Esophagus mucosa (tissue), 1 donor: ENCODE results near the gene AEBP1. TPM values are rescaled to one million over a fixed set of nuclear protein-coding genes. Genes with fewer than 3 reads are reported as not detected.

Experiments used
- ATAC-seq: fragments of 200-7000 bp; cut with Tn5 transposase; one replicate; pipeline ENCODE4 v1.9.1; 2020
- total RNA-seq: library from RNA; stranded (reverse); gene quantifications from one replicate; pipeline ENCODE4 v1.2.4, GENCODE V29; 2023
- donor health status: DM: yes; HTN: yes; CAD: no.

AEBP1 gene
- 6.7 TPM for total RNA-seq

DNA sequence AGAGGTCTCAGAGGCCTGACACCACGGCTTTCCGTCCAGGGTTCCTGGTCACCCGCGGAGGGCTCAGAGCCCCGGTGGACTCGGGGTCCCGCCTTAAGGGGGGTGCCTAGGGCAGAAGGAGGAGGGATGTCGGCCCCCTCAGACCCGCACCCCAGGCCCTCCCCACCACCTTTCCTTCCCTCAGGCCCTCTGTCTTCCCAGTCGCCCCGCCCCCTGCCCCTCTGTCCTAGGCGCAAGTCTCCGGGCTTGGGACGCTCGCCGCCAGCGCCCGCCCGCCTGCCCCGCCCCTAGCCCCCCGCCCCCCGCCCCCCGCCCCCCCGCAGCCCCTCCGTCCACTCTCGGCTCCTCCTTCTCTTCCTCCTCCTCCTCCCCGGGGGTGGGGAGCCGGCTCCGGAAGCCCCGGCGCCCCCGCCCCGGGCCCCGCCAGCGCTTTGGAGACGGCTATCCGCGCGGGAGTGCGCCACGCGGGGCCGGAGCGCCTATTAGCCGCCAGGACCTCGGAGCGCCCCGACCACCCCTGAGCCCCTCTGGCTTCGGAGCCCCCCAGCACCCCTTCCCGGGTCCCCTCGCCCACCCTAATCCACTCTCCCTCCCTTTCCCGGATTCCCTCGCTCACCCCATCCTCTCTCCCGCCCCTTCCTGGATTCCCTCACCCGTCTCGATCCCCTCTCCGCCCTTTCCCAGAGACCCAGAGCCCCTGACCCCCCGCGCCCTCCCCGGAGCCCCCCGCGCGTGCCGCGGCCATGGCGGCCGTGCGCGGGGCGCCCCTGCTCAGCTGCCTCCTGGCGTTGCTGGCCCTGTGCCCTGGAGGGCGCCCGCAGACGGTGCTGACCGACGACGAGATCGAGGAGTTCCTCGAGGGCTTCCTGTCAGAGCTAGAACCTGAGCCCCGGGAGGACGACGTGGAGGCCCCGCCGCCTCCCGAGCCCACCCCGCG lies at the start of gene AEBP1:
Gene AEBP1 (plus strand): TSS at position 423 of the 937 bp plus-strand sequence. CDS start 321 bp downstream, at position 744.
- ATAC-seq: no peak

DNA sequence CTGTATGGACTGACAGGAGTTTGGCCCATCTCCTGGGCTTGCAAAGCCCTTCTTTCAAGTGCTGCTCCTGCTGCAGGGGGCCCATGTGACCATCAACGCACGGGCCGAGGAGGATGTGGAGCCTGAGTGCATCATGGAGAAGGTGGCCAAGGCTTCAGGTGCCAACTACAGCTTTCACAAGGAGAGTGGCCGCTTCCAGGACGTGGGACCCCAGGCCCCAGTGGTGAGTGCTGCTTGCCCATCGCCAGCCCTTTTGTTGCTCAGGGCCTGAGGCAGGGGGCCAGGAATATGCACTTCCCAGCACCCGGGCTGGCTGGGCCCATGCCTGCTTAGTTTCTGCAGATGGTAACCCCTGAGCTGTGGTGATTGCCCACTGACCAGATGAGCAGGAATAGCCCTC lies 47.5 kb upstream of the AEBP1 start:
- ATAC-seq: no peak

DNA sequence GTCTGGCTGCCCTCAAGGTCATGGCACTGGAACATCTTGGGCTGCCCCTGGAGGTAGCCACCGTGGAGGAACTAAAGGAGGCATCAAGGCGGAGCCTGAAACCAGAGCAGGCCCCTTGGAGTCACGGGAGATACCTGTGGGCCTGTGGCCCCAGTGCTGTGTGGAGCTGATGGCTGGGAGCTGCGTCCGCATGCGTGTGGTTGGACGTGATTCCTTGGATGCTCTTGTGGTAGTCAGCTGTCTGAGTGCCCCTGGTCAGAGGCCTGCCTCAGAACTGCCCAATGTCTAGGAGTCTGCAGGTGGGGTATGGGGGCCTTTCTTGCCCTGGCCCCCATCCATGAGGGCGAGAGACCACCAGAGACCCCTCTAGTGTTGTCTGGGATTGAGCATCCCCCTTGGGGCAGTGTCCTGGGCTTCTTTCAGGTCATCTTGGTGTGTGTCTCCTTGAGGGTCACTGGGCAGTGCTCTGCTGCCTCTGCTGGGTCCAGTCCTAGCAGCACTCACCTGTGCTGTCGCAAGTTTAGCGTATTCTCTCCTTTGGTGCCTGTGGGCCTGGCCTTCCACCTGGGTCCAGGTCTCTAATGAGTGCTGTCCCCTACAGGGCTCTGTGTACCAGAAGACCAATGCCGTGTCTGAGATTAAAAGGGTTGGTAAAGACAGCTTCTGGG lies 46.8 kb upstream of the AEBP1 start:
- no peak for ATAC-seq

DNA sequence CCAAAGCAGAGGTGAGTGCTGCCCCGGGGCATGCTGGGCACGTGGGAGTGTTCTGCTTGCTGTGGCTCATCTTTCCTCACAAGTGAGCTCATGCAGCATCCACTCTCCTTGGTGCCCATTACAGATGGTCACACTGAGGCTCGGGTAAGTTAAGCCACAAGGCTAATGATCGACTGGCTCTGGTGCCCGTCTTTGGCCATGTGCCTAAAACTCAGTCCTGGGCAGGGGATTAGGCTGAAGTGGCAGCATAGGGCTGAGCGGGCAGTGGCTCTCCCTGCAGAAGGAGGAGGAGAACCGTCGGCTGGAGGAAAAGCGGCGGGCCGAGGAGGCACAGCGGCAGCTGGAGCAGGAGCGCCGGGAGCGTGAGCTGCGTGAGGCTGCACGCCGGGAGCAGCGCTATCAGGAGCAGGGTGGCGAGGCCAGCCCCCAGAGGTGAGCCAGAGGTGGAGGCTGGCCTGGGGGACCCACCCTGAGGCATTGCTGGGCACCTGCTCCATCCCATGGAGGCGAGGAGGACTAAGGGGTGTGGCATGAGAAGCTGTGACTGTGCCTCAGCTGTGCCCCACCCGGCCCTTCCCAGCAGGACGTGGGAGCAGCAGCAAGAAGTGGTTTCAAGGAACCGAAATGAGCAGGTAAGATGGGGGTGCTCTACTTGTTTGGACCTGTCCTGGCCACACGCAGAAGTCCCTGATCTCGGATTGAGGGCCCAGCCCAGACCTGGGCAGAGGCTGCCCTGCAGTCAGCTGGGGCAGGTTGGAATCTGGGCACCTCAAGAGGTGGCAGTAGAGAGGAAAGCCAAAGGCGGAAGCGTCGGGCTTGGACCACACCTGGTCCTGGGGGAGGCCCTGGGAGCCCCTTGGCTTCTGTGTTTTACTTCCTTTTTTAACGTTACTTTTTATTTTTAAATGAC lies 46.0 kb upstream of the AEBP1 start:
- peak; percentile 90 for ATAC-seq

DNA sequence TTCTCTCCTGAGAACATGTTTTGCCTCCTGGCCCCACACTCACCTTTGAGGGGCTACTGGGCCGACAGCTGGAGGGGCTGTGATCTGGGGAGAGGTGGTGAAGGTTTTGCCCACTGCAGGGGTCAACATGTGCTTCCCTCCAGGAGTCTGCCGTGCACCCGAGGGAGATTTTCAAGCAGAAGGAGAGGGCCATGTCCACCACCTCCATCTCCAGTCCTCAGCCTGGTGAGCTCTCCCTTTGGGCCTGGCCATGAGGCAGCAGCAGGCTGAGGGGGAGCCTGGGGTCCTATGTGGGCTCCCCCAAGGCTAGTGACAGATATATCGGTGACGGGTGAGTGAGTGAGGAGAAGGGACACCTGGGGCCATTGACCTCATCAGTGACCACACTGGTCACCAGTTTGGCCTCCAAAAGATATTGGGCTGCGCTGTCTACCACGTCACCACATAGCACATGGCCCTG lies 45.4 kb upstream of the AEBP1 start:
- ATAC-seq: no peak

DNA sequence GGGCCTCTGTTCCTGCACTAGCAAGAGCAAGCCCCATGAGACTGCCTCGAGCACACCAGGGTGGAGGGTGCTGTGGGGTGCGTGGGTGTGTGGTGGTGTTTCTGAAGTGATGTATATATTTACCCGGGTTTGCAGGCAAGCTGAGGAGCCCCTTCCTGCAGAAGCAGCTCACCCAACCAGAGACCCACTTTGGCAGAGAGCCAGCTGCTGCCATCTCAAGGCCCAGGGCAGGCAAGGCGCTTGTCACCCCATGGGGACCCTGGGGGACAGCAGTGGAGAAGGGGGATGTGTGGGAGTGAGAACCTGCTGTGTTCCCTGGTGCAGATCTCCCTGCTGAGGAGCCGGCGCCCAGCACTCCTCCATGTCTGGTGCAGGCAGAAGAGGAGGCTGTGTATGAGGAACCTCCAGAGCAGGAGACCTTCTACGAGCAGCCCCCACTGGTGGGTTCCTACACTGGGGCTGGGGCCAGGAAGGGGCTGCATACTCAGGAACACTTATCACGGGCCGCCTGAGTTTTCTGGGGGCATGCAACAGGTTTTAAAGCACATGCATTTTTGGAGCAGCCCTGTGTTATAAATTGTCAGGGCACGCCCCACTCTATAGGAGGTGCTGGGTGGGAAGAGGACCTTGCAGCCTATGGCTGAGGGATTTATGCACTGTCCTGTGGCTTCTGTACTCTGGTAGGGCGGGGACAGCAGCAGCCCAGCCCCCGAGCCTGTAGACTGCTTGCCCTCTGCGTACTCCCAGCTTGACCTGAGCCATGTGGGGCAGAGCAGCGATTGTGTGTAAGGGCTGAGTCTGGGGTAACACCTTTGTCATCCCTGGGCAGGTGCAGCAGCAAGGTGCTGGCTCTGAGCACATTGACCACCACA lies 44.7 kb upstream of the AEBP1 start:
- peak; percentile 3 for ATAC-seq

DNA sequence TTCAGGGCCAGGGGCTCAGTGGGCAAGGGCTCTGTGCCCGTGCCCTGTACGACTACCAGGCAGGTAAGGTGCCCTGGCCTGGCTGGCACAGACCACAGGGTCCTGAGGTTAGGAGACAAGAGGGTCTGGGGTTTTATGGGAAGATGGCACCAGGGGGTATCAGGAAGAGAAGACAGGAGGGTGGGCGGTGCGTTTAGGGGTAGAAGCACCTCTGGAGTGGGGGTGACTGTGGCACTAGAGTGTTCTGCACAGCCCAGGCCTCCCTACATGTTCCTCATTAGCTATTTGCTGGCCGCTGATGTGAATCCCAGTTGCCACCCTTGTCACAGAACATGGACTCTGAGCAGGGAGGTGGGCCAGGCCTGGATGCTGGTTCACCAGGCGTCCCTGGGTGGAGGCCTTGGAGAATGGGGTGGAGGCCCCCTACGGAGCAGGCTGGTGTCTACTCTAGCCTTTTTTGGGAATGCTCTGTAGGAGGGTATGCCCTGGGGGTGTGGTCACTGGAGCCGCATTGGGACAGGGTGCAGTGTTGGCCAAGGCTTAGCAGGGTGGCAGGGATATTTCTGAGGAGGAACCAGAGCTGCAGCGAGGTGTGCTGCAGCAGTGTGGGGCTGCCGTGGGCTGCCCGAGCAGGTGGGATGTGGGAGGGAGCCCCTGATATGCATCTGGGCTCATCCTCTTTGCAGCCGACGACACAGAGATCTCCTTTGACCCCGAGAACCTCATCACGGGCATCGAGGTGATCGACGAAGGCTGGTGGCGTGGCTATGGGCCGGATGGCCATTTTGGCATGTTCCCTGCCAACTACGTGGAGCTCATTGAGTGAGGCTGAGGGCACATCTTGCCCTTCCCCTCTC lies 43.8 kb upstream of the AEBP1 start:
- ATAC-seq: no peak

DNA sequence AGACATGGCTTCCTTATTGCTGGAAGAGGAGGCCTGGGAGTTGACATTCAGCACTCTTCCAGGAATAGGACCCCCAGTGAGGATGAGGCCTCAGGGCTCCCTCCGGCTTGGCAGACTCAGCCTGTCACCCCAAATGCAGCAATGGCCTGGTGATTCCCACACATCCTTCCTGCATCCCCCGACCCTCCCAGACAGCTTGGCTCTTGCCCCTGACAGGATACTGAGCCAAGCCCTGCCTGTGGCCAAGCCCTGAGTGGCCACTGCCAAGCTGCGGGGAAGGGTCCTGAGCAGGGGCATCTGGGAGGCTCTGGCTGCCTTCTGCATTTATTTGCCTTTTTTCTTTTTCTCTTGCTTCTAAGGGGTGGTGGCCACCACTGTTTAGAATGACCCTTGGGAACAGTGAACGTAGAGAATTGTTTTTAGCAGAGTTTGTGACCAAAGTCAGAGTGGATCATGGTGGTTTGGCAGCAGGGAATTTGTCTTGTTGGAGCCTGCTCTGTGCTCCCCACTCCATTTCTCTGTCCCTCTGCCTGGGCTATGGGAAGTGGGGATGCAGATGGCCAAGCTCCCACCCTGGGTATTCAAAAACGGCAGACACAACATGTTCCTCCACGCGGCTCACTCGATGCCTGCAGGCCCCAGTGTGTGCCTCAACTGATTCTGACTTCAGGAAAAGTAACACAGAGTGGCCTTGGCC lies 43.0 kb upstream of the AEBP1 start:
- ATAC-seq: no peak

DNA sequence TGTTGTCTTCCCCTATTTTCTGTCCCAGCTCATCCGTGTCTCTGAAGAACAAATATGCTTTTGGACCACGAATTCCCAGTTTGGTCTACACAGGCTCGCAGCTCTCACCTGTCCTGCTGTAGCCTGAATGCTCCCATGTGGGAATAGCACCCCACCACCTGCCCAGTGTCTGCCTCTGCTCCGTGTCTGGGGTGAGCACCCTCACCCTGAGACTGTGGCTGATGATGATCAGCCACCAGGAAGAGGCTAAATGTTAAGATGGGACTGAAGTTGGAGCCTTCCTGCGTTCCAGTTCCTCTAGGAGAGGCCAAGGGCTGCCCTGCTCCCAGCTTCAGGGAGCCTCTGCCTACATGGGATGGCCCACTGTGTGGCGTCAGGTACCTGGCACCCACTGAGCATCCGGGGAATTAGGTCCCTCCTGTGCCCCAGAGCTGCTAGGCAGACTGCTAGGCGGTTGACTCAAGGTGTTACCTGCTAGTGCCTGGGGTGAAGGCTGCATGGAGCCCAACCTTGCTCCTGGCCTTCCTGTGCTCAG lies 42.4 kb upstream of the AEBP1 start:
- no peak for ATAC-seq

DNA sequence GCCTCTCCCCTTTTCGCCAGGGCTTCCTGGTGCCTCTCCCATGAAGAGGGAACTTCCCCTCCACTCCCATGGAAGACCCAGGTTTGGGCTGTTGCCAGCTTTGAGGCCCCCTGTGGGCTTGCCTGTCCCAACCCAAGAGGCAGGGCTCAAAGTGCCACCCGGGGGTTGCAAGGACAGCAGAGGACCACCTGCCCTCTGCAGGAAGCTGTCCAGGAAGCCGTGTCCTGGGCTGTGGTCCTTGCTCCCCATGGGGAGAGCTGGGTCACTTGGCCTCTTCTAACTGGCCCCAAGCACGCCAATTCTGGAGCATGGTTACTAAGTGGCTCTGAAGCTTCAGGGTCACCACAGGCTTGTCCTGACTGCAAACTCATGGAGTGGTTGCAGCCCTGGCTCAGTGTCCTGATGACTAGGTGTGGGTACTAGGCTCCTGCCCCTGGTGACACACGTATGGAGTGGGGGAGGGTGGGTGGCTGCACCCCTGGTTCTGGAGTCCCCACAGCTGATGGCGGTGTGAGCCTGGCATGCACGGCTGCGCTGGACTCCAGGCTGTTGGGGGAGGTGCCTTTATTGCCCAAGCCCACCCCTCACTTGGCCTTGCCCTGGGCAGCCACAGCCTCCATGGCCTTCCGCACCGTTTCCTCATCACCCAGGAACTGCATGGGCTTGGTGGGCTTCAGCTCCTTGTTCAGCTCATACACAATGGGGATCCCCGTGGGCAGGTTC lies 41.8 kb upstream of the AEBP1 start:
- no peak for ATAC-seq

DNA sequence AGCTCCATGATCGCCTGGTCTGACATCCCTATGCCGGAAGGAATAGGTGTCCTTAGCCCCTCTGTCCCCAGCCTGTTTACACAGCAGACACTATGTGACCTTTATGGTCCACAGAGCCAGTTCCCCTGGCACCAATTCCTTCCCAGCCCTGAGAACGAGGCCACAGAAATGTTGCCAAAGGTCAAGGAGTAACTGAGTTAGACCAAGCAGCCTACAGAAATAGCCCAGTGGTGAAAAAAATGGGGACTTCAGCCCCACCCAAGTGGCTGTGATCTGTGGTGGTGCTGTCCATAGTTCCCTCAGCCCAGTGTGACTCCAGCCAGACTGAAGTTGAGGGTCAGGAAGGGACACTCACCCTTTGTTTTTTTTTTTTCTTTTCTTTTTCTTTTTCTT lies 41.2 kb upstream of the AEBP1 start:
- ATAC-seq: no peak

DNA sequence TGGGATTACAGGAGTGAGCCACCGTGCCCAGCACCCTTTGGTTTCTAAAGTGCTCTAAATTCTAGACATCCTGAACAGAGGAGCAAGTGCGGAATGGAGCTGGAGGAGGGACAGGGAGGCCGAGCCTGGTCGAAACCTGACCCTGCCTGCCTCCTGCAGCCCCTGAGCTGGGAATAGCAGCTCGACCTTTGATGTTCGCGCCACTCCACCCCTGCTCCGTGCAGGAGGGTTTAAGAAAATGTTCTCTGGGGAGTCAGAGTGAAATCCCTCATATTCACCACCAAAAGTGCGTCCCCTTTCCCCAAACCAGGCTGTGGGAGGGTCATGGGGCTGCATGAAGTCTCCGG lies 40.6 kb upstream of the AEBP1 start:
- no peak for ATAC-seq

DNA sequence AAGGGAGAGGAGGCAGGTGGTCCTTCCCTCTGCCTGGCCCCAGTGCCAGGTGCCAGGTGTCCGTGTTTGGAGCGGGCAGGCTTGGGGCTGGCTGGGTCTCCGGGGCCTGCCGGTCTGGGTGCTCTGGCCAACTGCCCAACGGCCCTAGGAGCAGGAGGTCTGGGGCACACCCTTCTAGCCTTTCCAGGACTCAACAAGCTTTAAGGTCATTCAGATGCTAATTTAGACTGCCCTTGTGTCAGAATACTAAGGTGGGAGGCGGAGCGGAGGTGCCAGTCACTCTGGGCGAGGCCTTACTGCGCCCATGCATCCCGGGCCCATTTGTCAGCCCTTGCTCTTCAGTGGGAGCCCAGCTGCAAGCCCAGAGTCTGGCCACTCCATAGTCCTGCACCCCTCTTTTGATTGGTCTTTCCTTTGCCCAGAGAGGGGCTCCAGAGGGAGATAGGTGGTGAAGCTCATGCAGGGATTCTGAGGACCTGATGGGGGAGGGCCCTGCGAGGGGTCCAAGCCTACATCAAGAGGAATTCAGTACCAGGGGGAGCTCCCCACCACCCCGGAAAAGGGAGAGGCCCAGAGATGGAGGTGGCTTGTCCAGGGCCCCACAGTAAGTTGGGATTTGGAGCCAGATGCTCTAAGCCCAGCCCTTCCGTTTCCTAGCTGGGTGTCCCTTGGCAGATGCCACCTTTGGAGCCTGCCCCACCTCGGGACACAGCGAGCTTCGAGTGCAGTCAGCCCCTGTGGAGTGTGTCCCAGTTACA lies 40.1 kb upstream of the AEBP1 start:
- ATAC-seq: peak; percentile 11

DNA sequence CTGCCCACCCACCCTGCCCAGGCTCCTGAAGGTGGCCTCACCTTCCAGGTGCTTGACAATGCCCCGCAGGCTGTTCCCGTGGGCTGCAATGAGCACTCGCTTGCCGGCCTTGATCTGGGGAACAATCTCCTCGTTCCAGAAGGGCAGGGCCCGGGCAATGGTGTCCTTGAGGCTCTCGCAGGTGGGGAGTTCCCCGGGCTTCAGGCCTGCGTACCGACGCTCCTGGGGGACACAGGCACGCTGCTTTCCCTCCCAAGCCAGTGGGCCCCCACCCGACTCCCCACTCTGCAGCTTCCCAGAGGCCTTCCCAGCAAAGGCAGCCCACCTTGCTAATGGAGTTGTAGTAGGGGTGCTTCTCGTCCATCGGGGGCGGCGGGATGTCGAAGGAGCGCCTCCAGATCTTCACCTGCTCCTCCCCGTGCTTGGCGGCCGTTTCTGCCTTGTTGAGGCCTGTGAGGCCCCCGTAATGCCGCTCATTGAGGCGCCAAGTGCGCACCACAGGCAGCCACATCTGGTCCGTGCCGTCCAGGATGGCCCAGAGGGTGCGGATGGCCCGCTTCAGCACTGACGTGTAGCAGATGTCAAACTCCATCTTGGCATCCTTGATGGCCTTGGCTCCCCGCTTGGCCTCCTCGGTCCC lies 39.2 kb upstream of the AEBP1 start:
- ATAC-seq: peak; percentile 20

DNA sequence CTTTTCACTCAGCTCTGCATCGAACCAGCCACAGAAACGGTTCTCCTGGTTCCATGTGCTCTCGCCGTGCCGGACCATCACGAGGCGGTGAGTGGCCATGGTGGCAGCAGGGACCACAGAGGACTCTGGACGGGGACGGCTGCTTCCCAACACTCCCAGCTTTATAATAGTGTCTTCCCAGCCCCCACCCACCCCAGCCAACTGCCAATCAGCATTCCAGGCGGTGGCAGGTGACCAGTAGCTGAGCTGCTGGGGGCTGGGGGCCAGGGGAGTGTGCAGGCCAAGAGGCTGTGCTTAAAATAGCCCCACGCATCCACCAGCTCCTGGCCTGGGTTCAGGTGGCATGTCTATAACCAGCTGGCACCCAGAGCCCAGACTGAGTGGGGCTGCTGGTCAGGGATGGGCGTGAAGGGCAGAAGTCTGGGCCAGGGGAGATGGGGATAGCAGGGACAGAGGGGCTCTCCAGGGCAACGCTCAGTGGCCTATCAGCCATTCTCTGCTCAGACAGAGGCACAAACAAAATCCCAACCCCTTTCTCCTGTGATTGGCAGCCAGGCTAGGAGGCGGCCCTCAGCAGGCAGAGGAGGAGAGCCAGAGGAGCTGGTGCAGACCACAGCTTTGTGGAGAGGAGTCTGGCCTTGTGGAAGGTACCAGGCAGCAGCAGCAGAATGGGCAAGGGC lies 38.6 kb upstream of the AEBP1 start, which contains the start of gene PGAM2:
Gene PGAM2 (minus strand): TSS at position 137 of the 680 bp plus-strand sequence. CDS start 38 bp downstream, at position 99.
- ATAC-seq: peak; percentile 26

DNA sequence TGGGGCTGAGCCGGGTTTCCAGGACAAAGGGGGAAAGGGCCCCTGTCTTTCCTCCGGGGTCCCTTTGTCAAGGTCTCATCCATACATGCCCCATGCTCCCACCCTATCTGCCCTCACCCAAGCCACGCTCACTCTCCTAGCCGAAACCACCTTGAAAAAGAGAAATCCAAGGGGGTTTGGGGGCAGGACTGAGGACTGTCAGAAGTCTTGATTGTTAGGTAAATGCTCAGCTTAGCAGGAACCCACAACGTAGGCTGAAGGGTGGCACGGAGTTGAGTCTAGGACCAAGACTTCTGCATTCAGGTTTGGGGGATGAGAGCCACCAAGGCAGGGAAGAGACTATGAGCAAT lies 38.1 kb upstream of the AEBP1 start:
- no peak for ATAC-seq

DNA sequence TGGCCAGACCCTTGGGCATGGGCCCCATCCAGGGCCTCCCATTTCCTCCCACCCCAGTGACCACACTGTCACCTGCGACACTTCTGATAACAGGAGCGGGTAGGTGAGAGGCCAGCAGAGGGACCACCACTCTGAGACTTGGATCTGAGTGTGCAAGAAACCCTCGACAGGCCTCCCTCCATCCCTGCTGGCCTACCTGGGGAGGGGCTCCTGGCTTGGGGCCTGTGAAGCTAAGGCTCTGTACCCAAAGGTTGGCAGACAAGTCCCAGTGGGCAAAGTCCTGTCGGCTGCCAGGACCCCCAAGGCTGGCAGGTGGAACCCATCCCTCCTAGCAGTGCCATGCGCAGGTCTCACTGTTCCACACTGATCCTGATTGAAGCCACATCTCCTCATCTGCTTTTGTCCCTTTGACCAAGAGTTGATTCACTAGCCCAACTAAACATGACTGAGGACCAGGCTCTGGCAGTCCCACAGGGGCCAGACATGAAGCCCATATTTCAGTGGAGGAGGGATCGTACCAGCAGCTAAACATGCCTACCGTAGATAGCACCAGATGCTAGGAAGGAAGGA lies 37.6 kb upstream of the AEBP1 start:
- peak; percentile 0 for ATAC-seq
